CD4-positive, alpha-beta T cell treated with Interleukin-6 at 100 ng/mL for 8 hours (primary cell): ENCODE data around the gene CSNK1G1.
"Not testable (repeated sequence)": the region's sequence is repeated elsewhere in the genome, so short reads cannot be mapped to it uniquely, and the experiment has no call there.

ENCODE experiments used
- DNase-seq: peaks from one replicate; pipeline ENCODE4 v3.0.0-alpha.2; 2020; ENCODE audit warnings: mixed read lengths, low spot score

Gene CSNK1G1

DNA sequence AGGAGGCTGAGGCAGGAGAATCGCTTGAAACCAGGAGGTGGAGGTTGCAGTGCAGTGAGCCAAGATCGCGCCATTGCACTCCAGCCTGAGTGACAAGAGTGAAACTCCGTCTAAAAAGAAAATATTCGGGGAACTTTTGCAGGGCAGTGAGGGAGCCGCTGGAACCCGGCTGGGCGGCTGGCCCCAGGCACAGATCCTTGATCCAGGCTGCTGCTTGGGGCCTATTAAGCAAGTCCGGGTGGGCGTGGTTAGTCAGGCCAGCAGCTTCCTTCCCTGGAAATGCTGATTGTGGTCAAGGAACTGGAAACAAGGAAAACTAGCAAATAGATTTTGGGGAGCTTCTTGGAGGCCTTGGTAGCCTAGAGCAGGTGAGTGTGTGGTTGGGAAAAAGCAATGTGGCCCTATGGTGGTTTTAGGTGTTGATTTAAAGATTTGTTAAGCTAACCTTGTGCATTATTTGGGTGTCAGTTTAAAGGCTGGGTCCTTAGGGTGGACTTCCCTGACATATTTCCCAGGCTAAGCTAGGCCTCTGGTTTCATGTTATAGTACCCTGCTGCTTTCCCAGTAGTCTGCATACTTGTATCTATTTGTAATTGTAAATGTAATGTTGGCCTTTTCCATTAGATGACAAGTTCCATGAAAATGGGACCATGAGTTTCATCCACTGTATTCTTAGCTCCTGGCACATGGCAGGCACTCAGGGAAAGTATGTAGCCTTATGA is 222.2 kb downstream of the CSNK1G1 start:
- no peak for DNase-seq

DNA sequence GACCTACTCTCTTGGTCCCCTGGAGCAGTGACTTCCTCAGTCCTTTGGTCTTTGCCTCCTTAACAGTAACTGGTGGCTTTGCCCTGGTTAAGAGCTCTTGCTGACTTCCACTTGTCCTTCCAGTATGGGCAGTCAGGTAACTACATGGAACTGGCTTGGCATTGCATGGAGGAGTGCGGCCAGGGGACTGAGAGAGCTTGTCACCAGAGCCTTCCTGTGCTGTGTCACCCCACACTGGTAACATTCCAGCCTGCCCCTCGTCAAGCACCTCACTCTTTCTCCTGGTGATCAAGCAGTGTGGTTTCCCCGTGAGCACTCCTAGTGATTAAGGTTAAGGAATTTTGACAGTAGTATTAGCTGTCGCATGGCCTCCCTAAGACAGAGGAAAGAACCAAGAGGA is 223.8 kb downstream of the CSNK1G1 start:
- no peak for DNase-seq

GRCh38 chr15:64131547-64131946 is 224.4 kb downstream of the CSNK1G1 start:
- no peak for DNase-seq

DNA sequence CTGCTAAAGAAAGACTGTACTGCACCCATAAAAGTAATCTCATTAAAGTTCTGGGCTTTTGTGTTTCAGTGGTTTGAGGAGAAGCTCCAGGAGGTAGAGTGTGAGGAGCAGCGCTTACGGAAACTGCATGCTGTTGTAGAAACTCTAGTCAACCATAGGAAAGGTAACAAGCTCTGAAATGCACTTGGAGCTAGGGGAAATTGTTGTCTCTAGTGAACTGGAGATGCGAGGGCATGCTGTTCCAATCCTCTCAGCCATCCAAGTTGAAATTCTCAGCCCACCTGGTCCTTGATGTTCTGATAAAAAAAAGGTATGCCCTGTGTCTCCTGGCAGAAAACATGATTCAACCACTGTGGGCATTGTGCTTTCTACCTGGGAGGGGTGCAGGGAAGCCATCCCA is 225.8 kb downstream of the CSNK1G1 start:
- no peak for DNase-seq

- no peak for DNase-seq
Observed at GRCh38 chr15:64127521-64128270, 228.3 kb downstream of the CSNK1G1 start.

- DNase-seq = no peak
Observed at GRCh38 chr15:64125978-64126377, 230.0 kb downstream of the CSNK1G1 start.

- DNase-seq = no peak
Observed at GRCh38 chr15:64122936-64123351, 233.0 kb downstream of the CSNK1G1 start.

DNA sequence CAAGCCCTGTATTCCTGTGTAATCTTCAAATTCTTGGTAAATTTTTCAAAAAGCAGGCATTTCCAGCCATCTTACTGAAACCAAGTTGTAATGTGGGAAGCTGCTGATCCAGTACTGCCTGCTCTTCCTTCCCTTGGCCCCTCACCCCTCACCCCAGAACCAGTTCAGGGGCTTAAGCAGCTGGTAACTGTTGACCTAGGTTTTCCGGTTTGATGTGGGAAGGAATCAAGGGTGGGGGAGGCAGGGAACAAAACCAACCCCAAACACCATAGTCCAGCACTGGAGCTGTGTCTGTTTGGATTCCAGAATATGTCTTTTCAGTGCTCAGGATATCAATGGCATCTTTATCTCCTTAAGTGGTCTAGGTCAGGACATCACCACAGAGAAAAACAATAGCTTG is 233.5 kb downstream of the CSNK1G1 start:
- DNase-seq = no peak

- DNase-seq = no peak
Observed at GRCh38 chr15:64121614-64122013, 234.4 kb downstream of the CSNK1G1 start.

DNA sequence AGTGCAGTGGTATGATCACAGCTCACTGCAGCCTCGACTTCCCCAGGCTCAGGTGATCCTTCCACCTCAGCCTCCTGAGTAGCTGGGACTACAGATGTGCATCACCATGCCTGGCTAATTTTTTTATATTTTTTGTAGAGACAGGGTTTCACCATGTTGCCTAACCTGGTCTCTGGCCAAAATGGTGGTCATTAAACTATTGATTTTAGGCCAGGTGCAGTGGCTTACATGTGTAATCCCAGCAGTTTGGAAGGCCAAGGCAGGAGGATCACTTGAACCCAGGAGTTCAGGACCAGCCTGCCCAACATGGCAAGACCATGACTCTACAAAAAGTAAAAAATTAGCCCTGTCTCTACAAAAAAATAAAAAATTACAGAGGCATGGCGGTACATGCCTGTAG is 235.7 kb downstream of the CSNK1G1 start:
- not testable (repeated sequence) for DNase-seq

DNA sequence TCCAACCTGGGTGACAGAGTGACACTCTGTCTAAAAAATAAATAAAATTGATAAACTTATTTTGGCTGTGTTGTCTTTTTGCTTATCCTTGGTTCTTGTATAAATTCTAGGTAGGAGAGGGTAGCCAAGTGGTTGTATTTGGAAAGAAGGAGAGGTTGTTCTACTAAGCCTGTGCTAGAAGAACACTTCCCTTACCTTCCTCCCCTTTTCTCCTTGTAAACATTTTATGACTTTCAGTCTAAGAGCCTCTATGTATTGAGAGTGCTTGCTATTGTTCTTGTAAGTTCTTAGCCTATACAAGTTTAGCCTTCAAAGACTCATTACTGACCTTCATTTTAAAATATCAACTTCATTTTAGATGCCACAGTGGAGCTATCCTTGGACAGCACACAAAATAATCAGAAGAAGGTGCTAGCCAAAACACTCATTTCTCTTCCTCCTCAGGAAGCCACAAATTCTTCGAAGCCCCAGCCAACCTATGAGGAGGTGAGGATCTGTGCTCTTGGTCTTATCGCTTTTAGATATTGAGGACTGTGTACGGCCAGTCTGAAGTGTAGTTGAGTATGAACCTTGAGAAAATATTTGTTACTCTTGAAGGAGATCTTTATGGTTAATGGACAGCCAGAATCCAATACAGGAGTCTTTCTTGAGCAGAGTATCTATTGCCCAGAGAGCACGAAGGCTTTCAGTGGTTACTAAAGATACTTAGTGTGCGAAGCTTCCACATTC is 238.1 kb downstream of the CSNK1G1 start:
- DNase-seq = no peak
